ENCODE results near the gene RXFP4. TPM values are rescaled to one million over a fixed set of nuclear protein-coding genes. Genes with fewer than 3 reads are reported as not detected.
A peak's percentile ranks its signal among the peaks of the same experiment; 100 is the strongest.

RXFP4 gene
- total and polyA plus RNA-seq, 2 of the 13 experiments (the other 11 are each of a cell fraction or from before 2014, with no cell fraction given), result 0.38 to 1.4 TPM

- H3K27me3 ChIP-seq (ENCODE audit: control insufficient read depth in 1 of 2, insufficient read depth in 2 of 2, low read length in 2 of 2), result no peaks in the 10 kb centered on the region; a peak in 1 of 5 replicates
- H3K27ac ChIP-seq (ENCODE audit: extremely low read length, insufficient read depth, low read length), result peak within 1 kb of the TSS; percentile 56
- DNase-seq (ENCODE audit: low spot score), result no peak
- WGBS (ENCODE audit: low lambda C conversion rate), result 2% methylated on average over 26 of the region's 52 CpGs
- BruUV-seq (replicated peaks), result no TSS peak
- H3K4me3 ChIP-seq (replicated peaks in 1 of 3; ENCODE audit: insufficient read depth in 1 of 3, low read depth in 2 of 3, low read length in 3 of 3), result peak within 1 kb of the TSS; percentile 85 to 92 (median 90)
- H4K20me1 ChIP-seq (ENCODE audit: insufficient read depth, low read length), result no peaks in the 10 kb centered on the region
- FAIRE-seq, result no peak
- peaks cover 83% of the 10 kb centered on the region for H3K4me1 ChIP-seq (ENCODE audit: insufficient read depth, low read length)
- POLR2A ChIA-PET, result interaction anchor here (0.6 to 13.5 kb wide), 15 partner anchors 11 to 197 kb away, joined by 3 to 390 read pairs (median 8); partner anchors contain the start of genes KHDC4 and RXFP4
- H3K79me2 ChIP-seq (ENCODE audit: insufficient read depth, low read length), result peaks cover 40% of the 10 kb centered on the region
- peak within 1 kb of the TSS; percentile 92 for H3K4me2 ChIP-seq (ENCODE audit: low read depth, low read length)
- ATAC-seq, result peak; percentile 47
- intact Hi-C loops (cut with micrococcal nuclease; ENCODE audit: unreplicated experiment), result loop anchor here (5.0 kb wide), 1 partner anchor 36 kb away; the partner anchor contains the start of gene RXFP4
- in situ Hi-C loops (cut with HindIII; ENCODE audit: extremely low pct_ligation_motif_present, low pct_unique_long_range_greater_than_20kb), result no loop called here
- CTCF ChIA-PET (ENCODE audit: low intra/inter-chr PET ratio, low total read pairs), result no interaction called here
- H3K36me3 ChIP-seq (replicated peaks in 1 of 2; ENCODE audit: control insufficient read depth in 1 of 2, insufficient read depth in 2 of 2, low read length in 2 of 2), result peaks cover 0 to 2% of the 10 kb centered on the region in 2 experiments; a peak in 2 of 5 replicates
- no peak within 1 kb of the TSS for H2AFZ ChIP-seq (ENCODE audit: low read length)
- H3K9me3 ChIP-seq (ENCODE audit: low read length), result no peaks in the 10 kb centered on the region
- H3K9ac ChIP-seq (ENCODE audit: insufficient read depth, low read depth, low read length), result peak within 1 kb of the TSS; percentile 83
- TF ChIP-seq RNF2 (conservative IDR thresholded peaks at IDR 0.05; ENCODE audit: low read depth) (no peak), ZNF318 (CRISPR knock-in tag; IDR thresholded peaks at IDR 0.05) (no peak), SP4 (CRISPR knock-in tag; IDR thresholded peaks at IDR 0.05) (no peak), ZNF33A (CRISPR knock-in tag; IDR thresholded peaks at IDR 0.05; ENCODE audit: borderline replicate concordance) (no peak), MAZ (IDR thresholded peaks at IDR 0.05; ENCODE audit: borderline replicate concordance, low read depth, low read length) (no peak), MAZ (CRISPR knock-in tag; IDR thresholded peaks at IDR 0.05; ENCODE audit: low read depth) (peak; percentile 79), ZBTB7A (CRISPR knock-in tag; IDR thresholded peaks at IDR 0.05) (0 out of 2 replicates have a peak, but pooled peaks have one; percentile 73), STAG1 (CRISPR knock-in tag; IDR thresholded peaks at IDR 0.05) (0 out of 2 replicates have a peak, but pooled peaks have one; percentile 4), ZNF451 (CRISPR knock-in tag; IDR thresholded peaks at IDR 0.05) (no peak), ZNF20 (CRISPR knock-in tag; IDR thresholded peaks at IDR 0.05) (no peak), ZNF136 (CRISPR knock-in tag; IDR thresholded peaks at IDR 0.05; ENCODE audit: low read depth) (no peak), PRPF4 (IDR thresholded peaks at IDR 0.05; ENCODE audit: low read depth, low read length, poor library complexity, severe bottlenecking) (no peak), MYPOP (CRISPR knock-in tag; IDR thresholded peaks at IDR 0.05) (no peak), SMARCE1 (IDR thresholded peaks at IDR 0.05; ENCODE audit: borderline replicate concordance) (no peak), ZNF713 (CRISPR knock-in tag; IDR thresholded peaks at IDR 0.05) (0 out of 2 replicates have a peak, but pooled peaks have one; percentile 39)
These were observed 37.0 kb downstream of the RXFP4 start, which contains the start of gene ARHGEF2 for GRCh38 chr1:155978325-155978972. TSS of gene ARHGEF2 (minus strand) at chr1:155978547. CDS start at chr1:155978427, 120 bp downstream.

Measured in HepG2 (cell line).